Measurements from ENCODE around the gene IQCH.

IQCH gene

DNA sequence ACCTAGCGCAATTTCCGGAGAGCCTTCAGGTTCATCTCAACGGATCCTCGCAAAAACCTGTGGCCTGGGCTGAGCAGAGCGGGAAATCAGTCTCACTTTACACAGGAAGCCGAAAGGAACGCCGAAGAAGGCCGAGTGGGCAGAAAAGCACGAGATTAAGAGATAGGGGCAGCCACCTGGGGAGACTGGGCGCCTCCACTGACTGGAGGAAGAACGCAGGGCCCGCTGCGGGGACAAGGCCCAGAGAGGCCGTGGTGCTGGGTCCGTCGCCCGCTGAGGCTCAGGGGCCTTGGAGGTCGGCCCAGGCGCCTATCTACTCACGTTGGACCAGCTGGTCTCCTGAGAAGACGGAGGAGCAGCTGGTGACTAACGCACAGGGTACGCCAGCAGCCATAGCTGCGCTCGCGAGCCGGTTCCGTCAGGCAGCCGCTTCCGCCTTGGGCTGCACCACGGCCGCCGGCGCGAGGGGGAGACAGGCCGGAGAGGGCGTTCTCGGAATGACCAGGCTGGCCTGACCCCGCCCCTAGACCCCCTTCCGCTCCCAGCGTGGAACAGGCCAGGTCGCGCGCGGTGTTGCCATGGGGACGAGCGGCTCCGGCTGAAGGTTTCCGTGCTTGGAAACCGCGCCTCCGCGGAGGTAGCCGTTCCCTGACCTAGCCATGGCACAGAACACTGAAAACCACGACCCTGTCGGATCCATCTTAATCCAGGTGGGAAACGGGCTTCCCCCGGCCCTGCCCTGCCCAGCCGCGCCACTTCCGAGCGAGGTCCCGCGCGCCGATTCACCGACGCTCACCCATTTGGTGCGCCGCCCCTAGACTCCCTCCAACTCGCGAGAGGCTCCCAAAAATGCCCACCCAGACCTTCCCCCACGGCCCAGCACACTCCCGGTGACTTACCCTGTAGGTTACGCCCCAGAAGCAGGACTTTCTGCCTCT lies at the start of gene IQCH, which contains the start of gene AAGAB:
TSS of gene IQCH (plus strand) at position 549 of the 938 bp plus-strand sequence. CDS start at position 660, 111 bp downstream.
TSS of gene AAGAB (minus strand) at position 424 of the 938 bp plus-strand sequence. CDS start at position 394, 30 bp downstream.
- Histone ChIP-seq H3K27me3 (ENCODE audit: insufficient read depth, low read length) (peaks cover 15% of the 10 kb centered on the region; the same call in 1 of the 2 replicates), H3K27ac (ENCODE audit: low read length) (no peak within 1 kb of the TSS), H3K36me3 (ENCODE audit: insufficient read depth, low read depth, low read length) (no peaks in the 10 kb centered on the region)

DNA sequence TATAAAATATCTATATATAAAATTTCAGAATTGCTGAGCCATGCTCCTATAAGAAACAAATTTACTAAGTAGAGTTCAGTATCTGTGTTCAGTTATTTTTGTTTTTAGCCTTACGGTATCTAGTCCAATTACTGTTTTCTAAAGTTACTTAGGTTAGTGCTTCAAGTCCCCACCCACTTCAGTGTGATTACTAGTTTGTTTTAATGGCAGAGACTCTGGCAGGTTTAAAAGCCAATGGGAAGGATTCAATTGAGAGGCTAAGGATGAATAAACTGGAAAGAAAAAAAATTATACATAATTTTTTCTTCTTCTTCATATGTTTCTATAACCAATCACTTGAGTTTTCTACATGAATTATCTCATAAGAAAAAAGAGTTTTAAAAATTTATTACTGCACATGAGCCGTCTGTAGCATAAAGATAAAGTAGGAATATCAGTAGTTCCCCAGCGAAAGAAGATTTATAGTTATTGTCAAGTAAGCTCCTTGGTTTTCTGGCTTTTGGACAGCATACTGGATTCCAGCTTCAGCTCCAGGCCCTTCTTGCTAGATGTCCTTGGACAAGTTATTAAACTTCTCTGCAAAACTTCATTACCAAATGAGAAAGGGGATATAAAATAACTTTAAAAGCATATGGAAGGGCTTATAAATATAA lies 46.9 kb upstream of the IQCH start:
- no peak overlapping the region for H3K9ac ChIP-seq (ENCODE audit: low read depth, low read length)
- no peak overlapping the region for H3K27ac ChIP-seq (ENCODE audit: low read length)
- no peaks in the 10 kb centered on the region for H3K27me3 ChIP-seq (ENCODE audit: insufficient read depth, low read length)
- H3K4me3 ChIP-seq (ENCODE audit: low read length): no peak overlapping the region
- H3K36me3 ChIP-seq (ENCODE audit: insufficient read depth, low read depth, low read length): peaks cover 36% of the 10 kb centered on the region
- H3K4me1 ChIP-seq (ENCODE audit: insufficient read depth, low read length): no peaks in the 10 kb centered on the region
- H3K9me3 ChIP-seq (ENCODE audit: insufficient read depth, low read depth, low read length): no peaks in the 10 kb centered on the region

More for the DNA sequence above, at the start of gene IQCH, which contains the start of gene AAGAB:
- no peaks in the 10 kb centered on the region for H3K9me3 ChIP-seq (ENCODE audit: insufficient read depth, low read depth, low read length)
- H3K9ac ChIP-seq (ENCODE audit: low read depth, low read length): peak within 1 kb of the TSS; percentile 79
- H3K4me1 ChIP-seq (ENCODE audit: insufficient read depth, low read length): no peaks in the 10 kb centered on the region; the same call in 1 of the 2 replicates
- peak within 1 kb of the TSS; percentile 84 for H3K4me3 ChIP-seq (ENCODE audit: low read length)

DNA sequence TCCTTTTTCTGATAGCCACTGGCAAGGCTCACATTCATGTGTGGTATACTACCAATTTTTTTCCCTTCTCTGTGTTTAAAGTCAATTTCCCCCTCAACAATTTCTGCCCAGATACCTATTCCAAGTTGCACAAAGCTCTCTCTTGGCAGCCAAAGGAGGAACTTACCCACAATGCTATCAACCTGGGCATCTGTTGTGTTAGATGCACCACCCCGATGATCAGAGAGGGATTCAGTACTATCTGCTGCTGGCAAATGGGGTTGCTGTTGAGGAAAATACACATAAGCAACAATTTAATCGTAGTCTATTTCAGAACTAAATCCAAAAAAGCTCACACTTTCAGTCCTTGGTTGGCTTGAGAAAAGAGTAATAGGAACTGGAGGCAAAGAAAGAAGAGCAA lies 46.2 kb upstream of the IQCH start:
- peaks cover 30% of the 10 kb centered on the region for H3K36me3 ChIP-seq (ENCODE audit: insufficient read depth, low read depth, low read length)
- no peaks in the 10 kb centered on the region for H3K9me3 ChIP-seq (ENCODE audit: insufficient read depth, low read depth, low read length)
- no peaks in the 10 kb centered on the region for H3K4me1 ChIP-seq (ENCODE audit: insufficient read depth, low read length)
- no peak overlapping the region for H3K9ac ChIP-seq (ENCODE audit: low read depth, low read length)
- H3K4me3 ChIP-seq (ENCODE audit: low read length): no peak overlapping the region
- no peaks in the 10 kb centered on the region for H3K27me3 ChIP-seq (ENCODE audit: insufficient read depth, low read length)
- no peak overlapping the region for H3K27ac ChIP-seq (ENCODE audit: low read length)

DNA sequence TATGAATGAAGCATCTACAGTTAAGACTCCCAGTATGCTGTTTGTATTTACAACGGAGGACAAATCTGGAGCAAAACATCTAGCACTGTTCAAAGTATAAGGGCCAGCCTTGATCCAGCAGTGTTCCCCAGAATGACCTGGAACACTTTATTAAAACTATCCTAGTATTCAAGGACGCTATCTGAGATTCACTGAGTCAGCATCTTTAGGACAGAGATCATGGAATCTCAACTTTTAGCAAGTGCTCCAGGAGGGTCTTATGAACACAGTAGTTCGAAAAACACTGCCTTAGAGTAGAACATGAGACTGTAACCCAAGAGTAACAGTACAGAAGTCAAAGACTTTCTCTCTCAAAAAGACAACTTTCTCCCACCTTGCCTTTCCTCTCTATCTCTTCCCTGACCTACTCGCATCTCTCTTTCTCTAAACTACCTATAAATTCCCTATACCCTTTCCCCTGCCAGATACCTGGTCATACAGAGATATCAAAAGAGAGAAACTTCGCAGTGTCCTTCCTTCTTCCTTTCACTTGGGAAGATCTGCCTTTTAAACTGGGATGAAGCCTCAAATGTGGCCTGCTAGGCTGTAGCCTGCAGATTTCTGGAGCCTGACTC lies 43.9 kb upstream of the IQCH start:
- no peaks in the 10 kb centered on the region for H3K27me3 ChIP-seq (ENCODE audit: insufficient read depth, low read length)
- no peak overlapping the region for H3K9ac ChIP-seq (ENCODE audit: low read depth, low read length)
- no peak overlapping the region for H3K27ac ChIP-seq (ENCODE audit: low read length)
- peaks cover 22% of the 10 kb centered on the region for H3K36me3 ChIP-seq (ENCODE audit: insufficient read depth, low read depth, low read length)
- H3K4me3 ChIP-seq (ENCODE audit: low read length): no peak overlapping the region
- no peaks in the 10 kb centered on the region for H3K4me1 ChIP-seq (ENCODE audit: insufficient read depth, low read length)
- no peaks in the 10 kb centered on the region for H3K9me3 ChIP-seq (ENCODE audit: insufficient read depth, low read depth, low read length)

DNA sequence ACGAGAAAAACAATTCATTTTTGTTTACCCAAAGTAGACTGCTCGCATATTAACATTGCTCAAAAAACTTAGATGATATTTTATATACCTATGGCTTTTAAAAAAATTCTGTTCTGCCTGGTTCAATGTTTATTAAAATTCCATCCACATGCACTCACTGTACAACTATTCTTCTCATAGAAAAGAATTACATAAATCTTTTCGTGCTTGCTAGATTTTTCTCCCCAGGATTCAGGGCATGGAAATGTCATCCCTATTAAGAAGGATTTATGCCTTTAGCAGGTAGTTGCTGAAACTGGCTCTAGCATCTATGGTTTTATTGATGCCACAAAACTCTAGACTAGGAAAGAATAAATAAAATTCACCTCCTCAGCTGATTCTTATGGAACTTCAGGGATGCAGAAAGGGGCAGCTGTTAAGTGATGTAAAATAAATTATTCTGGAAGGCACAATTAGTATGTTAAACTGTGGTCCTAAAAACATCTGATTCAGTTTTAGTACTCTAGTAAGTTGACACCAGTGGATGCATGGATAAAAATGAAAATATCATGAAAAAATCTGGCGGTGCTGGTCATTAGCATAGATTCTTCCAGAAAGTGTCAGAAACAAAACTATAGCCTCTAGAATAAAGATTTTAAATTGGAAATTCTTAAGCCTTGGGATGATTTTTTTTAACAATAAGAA lies 41.8 kb upstream of the IQCH start:
- Histone ChIP-seq H3K9me3 (ENCODE audit: insufficient read depth, low read depth, low read length) (no peaks in the 10 kb centered on the region), H3K4me3 (ENCODE audit: low read length) (no peak overlapping the region), H3K9ac (ENCODE audit: low read depth, low read length) (no peak overlapping the region), H3K27ac (ENCODE audit: low read length) (no peak overlapping the region), H3K4me1 (ENCODE audit: insufficient read depth, low read length) (no peaks in the 10 kb centered on the region), H3K36me3 (ENCODE audit: insufficient read depth, low read depth, low read length) (peaks cover 16% of the 10 kb centered on the region; the same call in 1 of the 2 replicates), H3K27me3 (ENCODE audit: insufficient read depth, low read length) (no peaks in the 10 kb centered on the region)

DNA sequence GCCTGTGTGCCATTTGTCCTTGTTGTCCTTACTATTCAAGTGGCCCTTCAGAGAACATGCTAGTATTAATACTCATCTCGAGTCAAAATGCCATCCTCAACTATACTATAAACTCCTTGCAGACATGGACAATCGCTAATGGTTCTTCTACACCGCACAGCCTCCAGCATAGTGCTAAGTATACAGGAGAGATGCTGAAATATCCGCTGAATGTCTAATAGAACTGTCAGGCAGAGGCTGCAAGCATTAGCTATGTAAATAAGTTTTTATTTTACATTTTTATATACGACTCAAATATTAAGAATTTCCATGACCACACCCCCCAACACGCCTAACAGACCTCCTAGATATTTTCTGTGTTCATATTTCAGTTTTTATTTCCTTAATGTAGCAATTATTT lies 39.5 kb upstream of the IQCH start:
- Histone ChIP-seq H3K9ac (ENCODE audit: low read depth, low read length) (no peak overlapping the region), H3K9me3 (ENCODE audit: insufficient read depth, low read depth, low read length) (no peaks in the 10 kb centered on the region), H3K27me3 (ENCODE audit: insufficient read depth, low read length) (no peaks in the 10 kb centered on the region), H3K4me3 (ENCODE audit: low read length) (no peak overlapping the region), H3K27ac (ENCODE audit: low read length) (no peak overlapping the region), H3K4me1 (ENCODE audit: insufficient read depth, low read length) (no peaks in the 10 kb centered on the region), H3K36me3 (ENCODE audit: insufficient read depth, low read depth, low read length) (peaks cover 4% of the 10 kb centered on the region; the same call in 1 of the 2 replicates)

DNA sequence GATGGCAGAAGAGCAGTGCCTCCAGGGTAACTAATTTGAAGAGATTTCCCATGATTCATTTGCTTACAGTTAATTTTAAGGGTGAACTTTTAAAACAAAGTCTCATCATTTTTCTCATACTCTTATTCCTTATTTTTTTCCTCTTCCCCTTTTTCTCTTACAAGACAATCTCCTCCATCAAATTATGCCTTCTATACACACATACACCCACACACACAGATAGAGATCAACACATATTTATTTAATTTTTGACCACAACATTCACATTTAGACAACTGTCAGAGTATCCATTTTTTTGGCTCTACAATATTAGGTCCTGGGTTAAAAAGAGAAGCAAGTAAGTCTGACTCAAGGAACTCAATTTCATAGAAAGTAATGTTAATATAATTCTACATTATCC lies 37.7 kb upstream of the IQCH start:
- H3K27me3 ChIP-seq (ENCODE audit: insufficient read depth, low read length): no peaks in the 10 kb centered on the region
- H3K4me3 ChIP-seq (ENCODE audit: low read length): no peak overlapping the region
- H3K27ac ChIP-seq (ENCODE audit: low read length): no peak overlapping the region
- peaks cover 4% of the 10 kb centered on the region; the same call in 1 of the 2 replicates for H3K36me3 ChIP-seq (ENCODE audit: insufficient read depth, low read depth, low read length)
- no peak overlapping the region for H3K9ac ChIP-seq (ENCODE audit: low read depth, low read length)
- no peaks in the 10 kb centered on the region for H3K9me3 ChIP-seq (ENCODE audit: insufficient read depth, low read depth, low read length)
- H3K4me1 ChIP-seq (ENCODE audit: insufficient read depth, low read length): no peaks in the 10 kb centered on the region

DNA sequence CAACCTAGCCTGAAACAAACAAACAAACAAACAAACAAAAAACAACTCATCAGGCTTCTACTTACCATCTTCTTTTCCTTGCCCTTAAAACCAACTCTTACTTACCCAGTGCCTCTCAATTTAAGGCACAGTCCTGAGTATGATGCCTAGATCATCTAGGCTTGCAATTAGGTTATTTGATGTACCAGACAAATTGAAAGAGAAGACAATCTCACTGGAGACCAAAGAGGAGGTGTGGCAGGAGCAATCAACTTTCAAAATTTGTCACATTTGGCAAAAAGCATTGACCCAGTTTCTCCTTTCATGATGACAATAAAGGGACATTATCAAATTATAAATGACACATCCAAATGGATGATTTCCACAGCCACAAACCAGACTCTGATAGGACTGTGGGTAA lies 36.2 kb upstream of the IQCH start:
- no peak overlapping the region for H3K4me3 ChIP-seq (ENCODE audit: low read length)
- peaks cover 4% of the 10 kb centered on the region; the same call in 1 of the 2 replicates for H3K36me3 ChIP-seq (ENCODE audit: insufficient read depth, low read depth, low read length)
- no peaks in the 10 kb centered on the region for H3K9me3 ChIP-seq (ENCODE audit: insufficient read depth, low read depth, low read length)
- H3K27ac ChIP-seq (ENCODE audit: low read length): no peak overlapping the region
- H3K27me3 ChIP-seq (ENCODE audit: insufficient read depth, low read length): no peaks in the 10 kb centered on the region
- no peaks in the 10 kb centered on the region for H3K4me1 ChIP-seq (ENCODE audit: insufficient read depth, low read length)
- no peak overlapping the region for H3K9ac ChIP-seq (ENCODE audit: low read depth, low read length)

DNA sequence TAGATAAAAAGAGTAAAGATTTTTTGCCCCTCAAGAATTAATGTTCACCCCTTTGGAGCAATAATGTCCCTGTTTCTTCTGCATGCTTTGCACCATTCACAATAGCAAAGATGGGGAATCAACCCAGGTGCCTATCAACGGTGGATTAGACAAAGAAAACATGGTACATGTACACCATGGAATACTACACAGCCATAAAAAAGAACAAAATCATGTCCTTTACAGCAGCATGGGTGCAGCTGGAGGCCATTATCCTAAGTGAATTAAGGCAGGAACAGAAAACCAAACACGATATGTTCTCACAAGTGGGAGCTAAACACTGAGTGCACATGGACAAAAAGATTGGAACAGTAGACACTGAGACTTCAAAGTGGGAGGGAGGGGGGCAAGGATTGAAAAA lies 35.3 kb upstream of the IQCH start:
- Histone ChIP-seq H3K4me1 (ENCODE audit: insufficient read depth, low read length) (no peaks in the 10 kb centered on the region), H3K27me3 (ENCODE audit: insufficient read depth, low read length) (no peaks in the 10 kb centered on the region), H3K36me3 (ENCODE audit: insufficient read depth, low read depth, low read length) (peaks cover 4% of the 10 kb centered on the region; the same call in 1 of the 2 replicates), H3K4me3 (ENCODE audit: low read length) (no peak overlapping the region), H3K27ac (ENCODE audit: low read length) (no peak overlapping the region), H3K9ac (ENCODE audit: low read depth, low read length) (no peak overlapping the region), H3K9me3 (ENCODE audit: insufficient read depth, low read depth, low read length) (no peaks in the 10 kb centered on the region)

DNA sequence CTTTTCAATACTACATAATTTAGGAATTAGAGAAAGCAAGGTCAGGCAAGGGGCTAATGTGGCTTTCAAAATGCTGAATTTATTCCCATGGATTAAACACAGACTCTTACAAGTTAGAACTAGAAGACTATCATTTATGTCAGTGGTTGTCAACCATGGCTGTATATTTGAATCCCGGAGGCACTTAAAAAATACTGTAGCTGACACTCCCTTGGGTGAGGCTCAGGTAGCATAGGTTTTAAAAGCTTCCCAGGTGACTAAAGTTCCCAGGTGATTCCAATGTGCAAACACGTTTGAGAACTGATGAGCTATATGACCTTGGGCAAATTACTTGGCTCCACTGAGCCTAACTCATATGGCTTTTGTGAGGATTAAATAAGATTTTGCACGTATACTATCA lies 29.7 kb upstream of the IQCH start:
- H3K4me1 ChIP-seq (ENCODE audit: insufficient read depth, low read length): no peaks in the 10 kb centered on the region
- peaks cover 9% of the 10 kb centered on the region for H3K36me3 ChIP-seq (ENCODE audit: insufficient read depth, low read depth, low read length)
- no peaks in the 10 kb centered on the region for H3K27me3 ChIP-seq (ENCODE audit: insufficient read depth, low read length)
- no peak overlapping the region for H3K4me3 ChIP-seq (ENCODE audit: low read length)
- H3K9ac ChIP-seq (ENCODE audit: low read depth, low read length): no peak overlapping the region
- H3K27ac ChIP-seq (ENCODE audit: low read length): no peak overlapping the region
- H3K9me3 ChIP-seq (ENCODE audit: insufficient read depth, low read depth, low read length): no peaks in the 10 kb centered on the region

DNA sequence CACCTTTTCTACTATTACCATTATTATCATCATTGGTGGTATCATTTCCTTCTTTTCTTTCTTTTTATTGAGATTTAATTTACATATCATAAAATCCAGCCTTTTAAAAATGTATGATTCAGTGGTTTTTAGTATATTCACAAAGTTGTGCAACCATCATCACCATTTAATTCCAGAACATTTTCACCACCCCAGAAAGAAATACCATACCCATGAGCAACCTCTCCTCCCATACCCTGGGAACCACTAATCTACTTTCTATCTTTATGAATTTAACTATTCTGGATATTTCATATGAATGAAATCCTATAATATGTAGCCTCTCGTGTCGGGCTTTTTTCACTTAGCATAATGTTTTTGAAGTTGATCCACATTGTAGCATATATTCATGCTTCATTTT lies 29.2 kb upstream of the IQCH start:
- no peaks in the 10 kb centered on the region for H3K27me3 ChIP-seq (ENCODE audit: insufficient read depth, low read length)
- no peaks in the 10 kb centered on the region for H3K4me1 ChIP-seq (ENCODE audit: insufficient read depth, low read length)
- no peak overlapping the region for H3K27ac ChIP-seq (ENCODE audit: low read length)
- no peak overlapping the region for H3K4me3 ChIP-seq (ENCODE audit: low read length)
- H3K9ac ChIP-seq (ENCODE audit: low read depth, low read length): no peak overlapping the region
- peaks cover 12% of the 10 kb centered on the region for H3K36me3 ChIP-seq (ENCODE audit: insufficient read depth, low read depth, low read length)
- H3K9me3 ChIP-seq (ENCODE audit: insufficient read depth, low read depth, low read length): no peaks in the 10 kb centered on the region
